ENCODE results near the gene PALM.

GRCh38 chr19:746956-747355 lies 38.2 kb downstream of the PALM start:
- TF ChIP-seq CTCF (conservative IDR thresholded peaks at IDR 0.05; ENCODE audit: low read length) (no peak), EZH2phosphoT487 (IDR thresholded peaks at IDR 0.05; ENCODE audit: borderline replicate concordance, low read depth, low read length) (no peak)
